BLaER1 treated with 17β-estradiol and CSF1 and Interleukin-3, amounts not matched to agents 10 nM and 100 nM (cell line): ENCODE results near the gene FAM210B.
"Not testable (repeated sequence)": the region's sequence is repeated elsewhere in the genome, so short reads cannot be mapped to it uniquely, and the experiment has no call there.

Experiments
- H3K27ac ChIP-seq, 11 experiments: shearing (Covaris generic); formaldehyde crosslinking; 2 replicates each; pipeline ENCODE4 v1.8.1; 2022
- H3K27me3 ChIP-seq, 11 experiments: shearing (Covaris generic); formaldehyde crosslinking; 2 replicates each; pipeline ENCODE4 v1.8.1; 2022
- H3K36me3 ChIP-seq, 11 experiments: shearing (Covaris generic); formaldehyde crosslinking; 2 replicates each; pipeline ENCODE4 v1.8.1; 2022
- H3K4me1 ChIP-seq, 10 experiments: shearing (Covaris generic); formaldehyde crosslinking; 2 replicates each; pipeline ENCODE4 v1.8.1; 2022
- H3K4me2 ChIP-seq, 11 experiments: shearing (Covaris generic); formaldehyde crosslinking; 2 replicates each; pipeline ENCODE4 v1.8.1; 2022
- H3K4me3 ChIP-seq, 10 experiments: shearing (Covaris generic); formaldehyde crosslinking; 2 replicates each; pipeline ENCODE4 v1.8.1; 2022
- H3K9ac ChIP-seq, 11 experiments: shearing (Covaris generic); formaldehyde crosslinking; 2 replicates each; pipeline ENCODE4 v1.8.1; 2022
- H3K9me3 ChIP-seq, 11 experiments: shearing (Covaris generic); formaldehyde crosslinking; replicated peaks in 1 of 11; 2 replicates each; pipeline ENCODE4 v1.8.1; 2022
- H4K20me1 ChIP-seq, 11 experiments: shearing (Covaris generic); formaldehyde crosslinking; 2 replicates each; pipeline ENCODE4 v1.8.1; 2022
- Cebpa-rat ChIP-seq, 11 experiments: shearing (Covaris generic); IDR thresholded peaks; 2 replicates each; pipeline ENCODE4 v1.8.1; 2022

The FAM210B gene

DNA sequence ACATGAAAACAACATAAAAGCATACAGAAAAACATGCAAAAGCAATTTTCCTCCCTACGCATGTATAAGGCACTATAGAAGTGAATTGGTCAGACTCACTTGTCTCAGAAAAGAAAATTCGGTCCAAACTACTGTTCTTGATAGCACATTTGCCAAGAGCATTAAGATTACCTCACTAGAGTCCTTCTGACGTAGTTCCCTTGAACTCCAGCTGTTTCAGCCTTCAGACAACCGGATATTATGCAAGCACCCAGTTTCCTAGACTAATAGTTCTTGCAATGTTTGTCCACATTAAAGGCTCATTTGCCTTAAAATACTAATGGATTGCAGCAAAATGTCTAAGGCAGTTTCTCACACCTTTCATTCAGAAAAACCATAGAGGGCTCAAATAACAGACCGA, 50.7 kb downstream of the FAM210B start:
- Histone ChIP-seq H3K4me3 (no peak overlapping the region), H3K4me2 (peak overlapping the region in 1 of 11 experiments; percentile 95; a peak in 1 of 22 replicates), H3K27me3 (no peaks in the 10 kb centered on the region), H3K9ac (no peak overlapping the region), H3K27ac (0 out of 22 replicates have a peak overlapping the region, but pooled peaks of 1 of the 11 experiments have one; percentile 5), H3K36me3 (peaks cover 45 to 66% (median 56%) of the 10 kb centered on the region in 11 experiments), H4K20me1 (peaks cover 0 to 54% (median 18%) of the 10 kb centered on the region in 11 experiments; a peak in 11 of 22 replicates), H3K4me1 (peaks cover 15 to 54% (median 28%) of the 10 kb centered on the region in 10 experiments), H3K9me3 (no peaks in the 10 kb centered on the region)
- no peak for TF ChIP-seq Cebpa-rat (IDR thresholded peaks at IDR 0.05)

GRCh38 chr20:56409956-56410355, 51.2 kb downstream of the FAM210B start:
- Histone ChIP-seq H3K4me3 (no peak overlapping the region), H3K9ac (no peak overlapping the region), H3K36me3 (peaks cover 41 to 61% (median 51%) of the 10 kb centered on the region in 11 experiments), H4K20me1 (peaks cover 0 to 49% (median 16%) of the 10 kb centered on the region in 11 experiments; a peak in 11 of 22 replicates), H3K9me3 (no peaks in the 10 kb centered on the region), H3K27me3 (no peaks in the 10 kb centered on the region), H3K4me2 (peak overlapping the region in 5 of 11 experiments; percentile 3 to 95 (median 72); a peak in 7 of 22 replicates), H3K27ac (0 out of 22 replicates have a peak overlapping the region, but pooled peaks of 1 of the 11 experiments have one; percentile 5), H3K4me1 (peaks cover 15 to 59% (median 28%) of the 10 kb centered on the region in 10 experiments)
- no peak for TF ChIP-seq Cebpa-rat (IDR thresholded peaks at IDR 0.05)

GRCh38 chr20:56411287-56411686, 52.5 kb downstream of the FAM210B start:
- H3K27me3 ChIP-seq, H3K9me3 ChIP-seq: not testable (repeated sequence)
- Histone ChIP-seq H4K20me1 (peaks cover 0 to 43% (median 13%) of the 10 kb centered on the region in 11 experiments; a peak in 10 of 22 replicates), H3K9ac (peak overlapping the region in 10 of 11 experiments; percentile 2 to 59 (median 34); a peak in 11 of 22 replicates), H3K4me3 (peak overlapping the region in 5 of 10 experiments; percentile 18 to 49 (median 20); a peak in 4 of 20 replicates), H3K27ac (peak overlapping the region; percentile 9 to 67 (median 47); a peak in 16 of 22 replicates), H3K36me3 (peaks cover 28 to 48% (median 38%) of the 10 kb centered on the region in 11 experiments), H3K4me1 (peaks cover 15 to 66% (median 28%) of the 10 kb centered on the region in 10 experiments), H3K4me2 (peak overlapping the region; percentile 59 to 95 (median 83))

GRCh38 chr20:56411759-56412472, 53.1 kb downstream of the FAM210B start, which contains the start of gene CASS4:
Gene CASS4, plus strand, starts transcription at chr20:56412260. Its CDS starts 199 bp downstream, at chr20:56412459.
- H3K27ac ChIP-seq: peak within 1 kb of the TSS; percentile 9 to 67 (median 47); a peak in 19 of 22 replicates
- H3K4me2 ChIP-seq: peak within 1 kb of the TSS; percentile 59 to 95 (median 83)
- H4K20me1 ChIP-seq: peaks cover 0 to 37% (median 7%) of the 10 kb centered on the region in 11 experiments; a peak in 9 of 22 replicates
- H3K9ac ChIP-seq: peak within 1 kb of the TSS; percentile 2 to 59 (median 36); a peak in 15 of 22 replicates
- H3K4me1 ChIP-seq: peaks cover 15 to 69% (median 28%) of the 10 kb centered on the region in 10 experiments
- H3K9me3 ChIP-seq: no peaks in the 10 kb centered on the region
- H3K27me3 ChIP-seq: peaks cover 0 to under 1% (median 0%) of the 10 kb centered on the region in 11 experiments; a peak in 1 of 22 replicates
- peaks cover 22 to 42% (median 32%) of the 10 kb centered on the region in 11 experiments for H3K36me3 ChIP-seq
- peak in 10 of 11 experiments; percentile 56 to 86 (median 70); a peak in 18 of 22 replicates for TF ChIP-seq Cebpa-rat (IDR thresholded peaks at IDR 0.05)
- H3K4me3 ChIP-seq: peak within 1 kb of the TSS in 5 of 10 experiments; percentile 19 to 49 (median 47); a peak in 8 of 20 replicates

DNA sequence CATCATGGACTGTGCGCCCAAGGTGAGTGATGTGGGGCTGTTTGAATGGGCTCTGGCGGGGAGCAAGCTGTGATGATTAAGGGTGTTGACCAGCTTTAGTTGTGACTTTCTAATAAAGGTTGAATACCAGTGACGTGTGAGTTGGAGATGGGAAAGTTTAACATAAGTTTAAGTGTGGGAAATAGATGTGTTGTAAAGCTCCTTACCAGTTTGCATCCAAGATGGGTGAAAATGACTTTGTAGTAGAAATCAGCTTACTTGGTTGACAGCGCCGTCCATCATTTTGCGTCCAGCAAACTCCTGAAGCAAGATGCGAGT, 53.7 kb downstream of the FAM210B start:
- H4K20me1 ChIP-seq: peaks cover 0 to 32% (median 5%) of the 10 kb centered on the region in 11 experiments; a peak in 7 of 22 replicates
- H3K9ac ChIP-seq: peak overlapping the region in 8 of 11 experiments; percentile 2 to 59 (median 26); a peak in 8 of 22 replicates
- H3K9me3 ChIP-seq: no peaks in the 10 kb centered on the region
- peak in 1 of 11 experiments; percentile 1; a peak in 3 of 22 replicates for TF ChIP-seq Cebpa-rat (IDR thresholded peaks at IDR 0.05)
- H3K27ac ChIP-seq: peak overlapping the region; percentile 2 to 67 (median 47); a peak in 17 of 22 replicates
- peak overlapping the region; percentile 59 to 95 (median 83); a peak in 21 of 22 replicates for H3K4me2 ChIP-seq
- peaks cover 0 to 6% (median 0%) of the 10 kb centered on the region in 11 experiments; a peak in 1 of 22 replicates for H3K27me3 ChIP-seq
- H3K4me1 ChIP-seq: peaks cover 15 to 74% (median 29%) of the 10 kb centered on the region in 10 experiments
- H3K4me3 ChIP-seq: peak overlapping the region in 5 of 10 experiments; percentile 19 to 49 (median 47); a peak in 8 of 20 replicates
- H3K36me3 ChIP-seq: peaks cover 16 to 37% (median 26%) of the 10 kb centered on the region in 11 experiments

DNA sequence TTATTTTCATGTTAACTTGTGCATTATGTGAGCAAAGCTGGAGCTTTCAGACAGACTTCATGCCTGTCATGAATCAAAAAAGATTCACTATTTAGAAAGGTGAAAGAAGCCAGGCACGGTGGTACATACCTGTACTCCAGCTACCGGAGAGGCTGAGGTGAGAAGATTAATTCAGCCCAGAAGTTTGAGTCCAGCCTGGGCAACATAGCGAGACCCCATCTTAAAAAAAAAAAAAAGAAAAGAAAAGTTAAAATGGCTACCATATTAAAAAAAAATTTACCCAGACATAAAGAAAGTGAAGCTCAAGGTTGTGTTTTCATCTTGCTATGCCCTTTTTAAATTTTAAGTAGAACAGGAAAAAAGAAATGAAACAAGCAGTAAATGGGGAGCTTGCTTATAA, 54.2 kb downstream of the FAM210B start:
- Histone ChIP-seq H3K4me2 (peak overlapping the region in 6 of 11 experiments; percentile 72 to 95 (median 88); a peak in 11 of 22 replicates), H3K4me1 (peaks cover 15 to 79% (median 32%) of the 10 kb centered on the region in 10 experiments), H3K4me3 (peak overlapping the region in 3 of 10 experiments; percentile 47 to 49 (median 49); a peak in 5 of 20 replicates), H3K9me3 (no peaks in the 10 kb centered on the region), H3K9ac (peak overlapping the region in 2 of 11 experiments; percentile 7 to 17; a peak in 2 of 22 replicates), H3K36me3 (peaks cover 11 to 31% (median 21%) of the 10 kb centered on the region in 11 experiments), H3K27me3 (peaks cover 0 to 6% (median 0%) of the 10 kb centered on the region in 11 experiments; a peak in 1 of 22 replicates), H4K20me1 (peaks cover 0 to 27% (median 4%) of the 10 kb centered on the region in 11 experiments; a peak in 6 of 22 replicates), H3K27ac (peak overlapping the region in 3 of 11 experiments; percentile 2 to 50 (median 47); a peak in 2 of 22 replicates)
- TF ChIP-seq Cebpa-rat (IDR thresholded peaks at IDR 0.05): no peak

DNA sequence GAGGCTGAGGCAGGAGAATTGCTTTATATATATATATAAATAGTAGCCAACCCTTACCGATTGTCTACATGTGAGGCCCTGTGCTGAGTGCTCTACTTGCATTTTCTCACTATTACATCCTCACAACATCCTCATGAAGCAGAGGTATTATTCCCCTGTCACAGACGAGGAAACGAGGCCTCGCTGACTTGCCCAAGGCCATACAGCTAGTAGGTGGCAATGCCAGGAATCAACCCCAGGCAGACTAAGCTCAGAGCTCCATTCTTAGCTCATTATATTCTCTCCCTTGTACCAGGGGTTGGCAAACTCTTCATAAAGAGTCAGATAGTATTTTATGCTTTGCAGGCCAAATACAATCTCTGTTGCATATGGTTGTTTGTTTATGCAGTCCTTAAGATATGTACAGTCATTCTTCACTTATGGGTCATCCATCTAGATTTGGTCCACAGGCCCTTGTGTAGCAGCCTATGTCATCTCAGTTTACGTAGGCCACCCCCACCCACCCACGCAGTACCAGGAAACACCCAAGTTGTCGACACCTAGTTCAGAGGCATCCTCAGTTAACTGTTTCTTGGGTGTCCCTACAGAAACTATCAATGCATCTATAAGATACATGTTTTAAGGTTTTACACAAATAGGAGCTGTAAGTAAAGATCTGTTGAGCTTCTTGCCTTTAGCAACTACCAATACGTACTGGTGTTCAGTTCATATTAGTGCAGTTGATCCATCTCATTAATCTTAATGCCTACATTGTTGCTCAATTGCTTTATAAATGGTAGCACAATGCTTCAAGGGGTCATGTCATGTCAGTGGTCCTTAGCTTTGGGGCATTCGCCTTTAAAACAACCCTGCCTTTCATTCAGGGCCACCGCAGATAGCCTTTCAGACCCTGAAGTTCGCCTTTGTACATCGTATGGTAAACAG, 56.3 kb downstream of the FAM210B start:
- Histone ChIP-seq H3K4me2 (peak overlapping the region in 3 of 11 experiments; percentile 20 to 95 (median 95); a peak in 5 of 22 replicates), H3K9ac (no peak overlapping the region), H3K27me3 (peaks cover 0 to 6% (median 0%) of the 10 kb centered on the region in 11 experiments; a peak in 1 of 22 replicates), H3K4me1 (peaks cover 15 to 87% (median 52%) of the 10 kb centered on the region in 10 experiments), H3K27ac (no peak overlapping the region), H3K9me3 (no peaks in the 10 kb centered on the region), H3K36me3 (peaks cover 0 to 10% (median 2%) of the 10 kb centered on the region in 11 experiments; a peak in 4 of 22 replicates), H4K20me1 (peaks cover 0 to 11% (median 0%) of the 10 kb centered on the region in 11 experiments; a peak in 2 of 22 replicates), H3K4me3 (no peak overlapping the region)
- TF ChIP-seq Cebpa-rat (IDR thresholded peaks at IDR 0.05): no peak
